ENCODE data around the gene BTBD8.

BTBD8 gene

DNA sequence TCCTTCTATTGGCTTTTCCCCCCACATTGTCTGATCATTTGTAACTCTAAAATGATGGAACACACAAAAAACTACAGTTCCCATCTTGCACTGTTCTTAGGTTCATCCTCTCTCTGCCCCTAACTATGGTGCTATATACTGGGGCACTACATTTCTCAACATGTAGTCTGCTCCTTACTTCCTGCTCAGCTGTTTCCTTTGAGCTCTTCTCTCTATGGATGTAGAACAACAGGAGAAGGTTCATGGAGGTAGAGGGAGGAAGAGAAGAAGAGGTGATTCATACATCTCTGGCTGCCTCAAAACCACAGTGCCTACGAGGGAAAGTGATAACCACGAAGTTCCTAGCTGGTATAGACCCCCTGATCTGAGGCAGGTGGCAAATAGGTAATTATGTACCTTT lies 130.6 kb downstream of the BTBD8 start:
- no peak for DNase-seq (ENCODE audit: low read depth)
- H3K4me3 ChIP-seq (ENCODE audit: low read length) = no peak overlapping the region
- TF ChIP-seq, protein P1, sequence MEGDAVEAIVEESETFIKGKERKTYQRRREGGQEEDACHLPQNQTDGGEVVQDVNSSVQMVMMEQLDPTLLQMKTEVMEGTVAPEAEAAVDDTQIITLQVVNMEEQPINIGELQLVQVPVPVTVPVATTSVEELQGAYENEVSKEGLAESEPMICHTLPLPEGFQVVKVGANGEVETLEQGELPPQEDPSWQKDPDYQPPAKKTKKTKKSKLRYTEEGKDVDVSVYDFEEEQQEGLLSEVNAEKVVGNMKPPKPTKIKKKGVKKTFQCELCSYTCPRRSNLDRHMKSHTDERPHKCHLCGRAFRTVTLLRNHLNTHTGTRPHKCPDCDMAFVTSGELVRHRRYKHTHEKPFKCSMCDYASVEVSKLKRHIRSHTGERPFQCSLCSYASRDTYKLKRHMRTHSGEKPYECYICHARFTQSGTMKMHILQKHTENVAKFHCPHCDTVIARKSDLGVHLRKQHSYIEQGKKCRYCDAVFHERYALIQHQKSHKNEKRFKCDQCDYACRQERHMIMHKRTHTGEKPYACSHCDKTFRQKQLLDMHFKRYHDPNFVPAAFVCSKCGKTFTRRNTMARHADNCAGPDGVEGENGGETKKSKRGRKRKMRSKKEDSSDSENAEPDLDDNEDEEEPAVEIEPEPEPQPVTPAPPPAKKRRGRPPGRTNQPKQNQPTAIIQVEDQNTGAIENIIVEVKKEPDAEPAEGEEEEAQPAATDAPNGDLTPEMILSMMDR (conservative IDR thresholded peaks at IDR 0.05; ENCODE audit: low read depth, low read length) = no peak

DNA sequence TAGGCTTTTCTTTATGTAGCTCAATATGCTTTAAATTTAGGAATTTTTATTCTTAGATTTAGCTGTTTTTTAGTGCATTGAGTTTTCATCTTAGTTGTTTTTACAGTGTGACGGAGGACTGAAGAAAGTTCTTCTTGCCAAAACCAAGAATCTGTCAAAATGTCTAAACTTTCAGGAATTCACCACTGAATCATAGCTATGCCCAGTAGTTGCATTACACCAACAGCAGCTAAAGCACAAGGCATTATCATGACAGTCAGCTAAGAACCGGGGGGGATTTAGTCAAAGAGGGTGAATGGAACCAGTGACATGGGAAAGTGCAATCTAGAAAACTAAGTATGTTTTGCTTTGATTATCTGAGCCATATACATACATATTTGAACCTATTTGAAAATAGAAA lies 131.0 kb downstream of the BTBD8 start:
- H3K4me3 ChIP-seq (ENCODE audit: low read length) = no peak overlapping the region
- TF ChIP-seq, protein P1 (conservative IDR thresholded peaks at IDR 0.05; ENCODE audit: low read depth, low read length) = no peak
- DNase-seq (ENCODE audit: low read depth) = peak; percentile 12

DNA sequence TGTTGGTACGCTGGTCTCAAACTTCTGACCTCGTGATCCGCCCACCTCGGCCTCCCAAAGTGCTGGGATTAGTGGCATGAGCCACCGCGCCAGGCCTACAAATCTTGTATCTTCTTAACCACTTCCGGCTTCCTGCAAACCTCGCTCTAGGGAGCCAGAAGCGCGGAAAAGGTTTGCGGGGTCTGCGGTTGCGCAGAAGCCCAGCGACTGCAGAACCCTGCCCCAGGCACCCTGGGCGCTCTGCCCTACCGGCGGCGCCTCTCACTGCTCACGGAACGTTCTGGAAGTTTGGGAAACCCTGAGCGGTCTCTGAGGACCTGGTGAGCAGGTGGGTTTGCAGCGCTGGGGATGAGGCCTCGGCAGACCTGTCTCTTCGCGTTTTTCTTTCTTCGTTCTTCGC lies 137.6 kb downstream of the BTBD8 start, which contains the start of gene C1orf146:
Gene C1orf146 (plus strand): TSS at position 195 of the 400 bp plus-strand sequence. CDS start 13,506 bp downstream, outside the sequence.
- TF ChIP-seq, protein P1 (conservative IDR thresholded peaks at IDR 0.05; ENCODE audit: low read depth, low read length) = no peak
- no peak within 1 kb of the TSS for H3K4me3 ChIP-seq (ENCODE audit: low read length)
- no peak for DNase-seq (ENCODE audit: low read depth)

DNA sequence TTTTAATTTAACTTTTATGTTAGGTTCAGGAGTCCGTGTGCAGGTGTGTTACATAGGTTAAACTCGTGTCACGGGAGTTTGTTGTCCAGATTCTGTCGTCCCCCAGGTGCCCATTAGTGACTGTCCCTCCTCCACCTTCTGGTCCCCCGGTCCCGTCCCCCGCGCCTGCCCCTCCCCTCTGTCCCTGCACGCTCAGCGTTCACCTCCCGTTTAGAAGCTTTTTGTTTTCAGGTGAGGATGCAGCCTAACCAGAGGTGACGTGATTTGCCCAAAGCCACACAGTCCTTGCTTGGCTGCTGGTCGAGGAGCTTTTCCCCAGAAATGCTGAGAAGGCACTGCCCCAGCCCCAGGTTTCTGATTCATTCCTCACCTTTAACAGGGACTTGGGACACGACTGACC lies 138.4 kb downstream of the BTBD8 start:
- no peak overlapping the region for H3K4me3 ChIP-seq (ENCODE audit: low read length)
- TF ChIP-seq, protein P1 (conservative IDR thresholded peaks at IDR 0.05; ENCODE audit: low read depth, low read length) = no peak
- no peak for DNase-seq (ENCODE audit: low read depth)

DNA sequence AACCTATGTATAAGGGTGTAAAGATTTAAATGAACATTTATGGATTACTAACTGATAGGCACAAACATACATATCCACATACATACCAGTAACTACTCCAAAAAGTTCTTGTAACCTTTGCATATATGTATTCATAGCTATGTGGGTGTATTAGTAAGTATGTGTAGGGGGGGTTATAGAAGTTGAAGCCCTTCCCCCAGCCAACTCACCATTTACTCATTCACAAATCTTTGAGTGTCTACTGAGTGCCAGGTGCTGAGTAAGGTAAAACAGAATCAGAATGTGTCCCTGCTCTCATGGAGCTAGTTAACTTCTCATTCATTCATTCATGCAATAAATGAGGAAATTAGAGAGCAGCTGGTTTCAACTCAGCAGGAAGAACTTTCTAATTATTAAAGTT lies 138.9 kb downstream of the BTBD8 start:
- H3K4me3 ChIP-seq (ENCODE audit: low read length) = no peak overlapping the region
- TF ChIP-seq, protein P1 (conservative IDR thresholded peaks at IDR 0.05; ENCODE audit: low read depth, low read length) = no peak
- DNase-seq (ENCODE audit: low read depth) = no peak

DNA sequence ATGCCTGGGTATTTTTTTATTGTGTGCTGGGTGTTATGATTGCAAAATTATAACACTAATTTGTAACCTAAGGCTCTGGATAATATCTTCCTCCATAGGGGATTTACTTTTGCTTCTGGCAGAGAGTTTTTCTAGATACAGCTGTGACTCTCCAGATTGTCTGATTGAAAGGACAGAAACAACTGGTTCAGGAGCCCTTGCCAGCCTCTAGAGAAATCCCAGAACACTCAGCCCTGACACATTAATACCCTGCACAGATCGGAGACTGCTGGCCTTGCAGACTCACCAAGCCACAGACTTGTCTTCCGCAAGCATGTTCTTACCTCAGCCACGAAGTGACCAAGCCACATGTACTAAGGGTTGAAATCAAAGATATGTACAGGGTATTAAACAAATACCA lies 148.3 kb downstream of the BTBD8 start:
- no peak overlapping the region for H3K4me3 ChIP-seq (ENCODE audit: low read length)
- DNase-seq (ENCODE audit: low read depth) = no peak
- TF ChIP-seq, protein P1 (conservative IDR thresholded peaks at IDR 0.05; ENCODE audit: low read depth, low read length) = no peak

DNA sequence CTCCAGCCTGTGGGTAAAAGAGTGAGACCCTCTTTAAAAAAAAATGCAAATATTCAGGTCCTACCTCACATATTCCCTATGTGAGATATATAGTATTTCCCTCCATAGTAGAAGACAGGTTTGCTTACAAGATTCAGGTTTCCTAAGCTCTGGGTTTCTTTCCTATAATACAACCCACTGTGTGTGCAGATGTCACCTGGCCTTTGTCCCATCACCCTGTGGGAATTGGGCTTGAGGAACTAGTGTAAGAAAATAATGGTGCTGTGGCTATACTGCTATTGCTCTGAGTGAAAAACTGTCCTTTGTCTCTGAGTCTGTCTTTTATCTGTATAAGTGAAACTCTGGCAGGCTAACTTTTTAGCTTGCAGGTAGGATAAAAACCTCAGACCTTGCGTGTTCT lies 150.6 kb downstream of the BTBD8 start:
- TF ChIP-seq, protein P1 (conservative IDR thresholded peaks at IDR 0.05; ENCODE audit: low read depth, low read length) = no peak
- H3K4me3 ChIP-seq (ENCODE audit: low read length) = no peak overlapping the region
- DNase-seq (ENCODE audit: low read depth) = no peak
